ENCODE measurements around the gene PBOV1.

DNA sequence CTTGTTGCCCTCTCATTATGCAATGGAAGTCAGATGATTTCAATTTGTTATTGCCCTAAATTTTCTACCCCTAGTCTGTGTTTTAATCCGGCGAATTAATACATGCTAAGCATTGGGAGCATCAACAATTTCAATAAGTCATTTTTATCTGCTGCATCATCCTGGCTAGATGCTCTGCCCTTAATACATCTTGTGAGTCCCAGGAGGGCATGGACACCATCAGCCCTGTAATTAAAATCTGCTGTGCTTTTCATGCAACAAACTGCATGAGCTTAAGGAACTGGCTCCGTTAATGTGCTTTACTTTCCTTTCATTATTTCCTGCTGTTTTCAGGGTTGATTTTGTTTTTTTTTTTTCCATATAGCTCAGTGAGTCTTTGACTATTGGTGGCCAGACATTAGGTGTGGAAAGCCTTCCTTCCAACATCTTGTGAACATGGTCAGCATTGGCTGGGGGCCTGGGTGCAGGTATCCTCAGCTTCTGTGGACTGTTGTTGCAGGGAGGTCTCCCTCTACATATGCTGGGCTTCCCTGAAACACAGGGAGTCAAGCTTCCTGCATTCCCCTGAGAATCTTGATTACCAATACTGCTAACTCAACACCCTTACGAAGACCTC lies 8.5 kb upstream of the PBOV1 start:
- TF ChIP-seq POLR2A (IDR thresholded peaks at IDR 0.05; ENCODE audit: low read depth, low read length) (no peak), POLR2AphosphoS5 (IDR thresholded peaks at IDR 0.05; ENCODE audit: low read depth, low read length) (no peak), TAF1 (IDR thresholded peaks at IDR 0.05; ENCODE audit: low read depth, low read length) (no peak), SPI1 (IDR thresholded peaks at IDR 0.05; ENCODE audit: low read depth, low read length) (no peak), POU2F2 (IDR thresholded peaks at IDR 0.05; ENCODE audit: low read depth, low read length) (no peak), PAX5 (IDR thresholded peaks at IDR 0.05; ENCODE audit: insufficient read depth, low read length, severe bottlenecking) (no peak)
